HG03135 (cell line): Measurements from ENCODE around the gene CEBPZ.

ENCODE experiments used
- ATAC-seq: cut with Tn5 transposase; IDR thresholded peaks from one replicate; pipeline ENCODE4 v1.9.1; 2021; ENCODE audit warnings: mild to moderate bottlenecking, moderate library complexity; ENCODE audit not compliant: unreplicated experiment

The CEBPZ gene

DNA sequence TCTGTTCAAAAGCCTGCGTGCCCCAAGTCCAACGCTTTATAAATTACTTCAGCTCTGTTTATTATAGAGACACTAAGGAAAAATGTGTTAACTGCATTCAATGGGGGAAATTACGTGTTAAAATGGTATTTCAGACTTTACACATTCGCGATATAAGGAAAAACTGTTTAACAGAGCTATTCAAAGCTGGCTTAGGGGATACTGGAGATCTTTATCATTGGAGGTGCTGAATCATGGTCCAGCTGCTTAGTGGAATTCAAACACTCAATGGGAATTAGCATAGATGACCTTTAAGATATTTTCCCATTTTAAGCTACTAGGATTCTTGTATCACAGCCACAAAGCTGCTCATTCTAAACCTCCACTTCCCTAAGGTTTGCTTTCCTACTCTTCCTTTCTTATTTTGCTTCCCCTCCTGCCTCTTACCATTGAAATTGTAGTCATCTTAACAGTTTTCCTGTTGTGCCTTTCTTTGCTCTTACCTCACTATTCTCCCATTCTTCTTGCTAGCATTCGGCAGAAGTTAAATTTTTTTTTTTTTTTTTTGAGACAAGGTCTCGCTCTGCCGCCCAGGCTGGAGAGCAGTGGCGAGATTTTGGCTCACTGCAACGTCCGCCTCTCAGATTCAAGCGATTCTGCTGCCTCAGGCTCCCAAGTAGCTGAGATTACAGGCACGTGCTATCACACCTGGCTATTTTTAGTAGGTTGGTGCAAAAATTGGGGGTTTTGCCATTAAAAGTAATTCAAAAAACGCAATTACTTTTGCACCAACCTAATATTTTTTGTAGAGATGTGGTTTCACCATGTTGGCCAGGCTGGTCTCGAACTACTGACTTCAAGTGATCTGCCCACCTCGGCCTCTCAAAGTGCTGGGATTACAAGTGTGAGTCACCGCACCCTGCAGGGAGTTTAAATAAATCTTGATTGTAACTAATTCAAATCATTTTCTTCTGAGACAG is 49.4 kb downstream of the CEBPZ start:
- no peak for ATAC-seq

DNA sequence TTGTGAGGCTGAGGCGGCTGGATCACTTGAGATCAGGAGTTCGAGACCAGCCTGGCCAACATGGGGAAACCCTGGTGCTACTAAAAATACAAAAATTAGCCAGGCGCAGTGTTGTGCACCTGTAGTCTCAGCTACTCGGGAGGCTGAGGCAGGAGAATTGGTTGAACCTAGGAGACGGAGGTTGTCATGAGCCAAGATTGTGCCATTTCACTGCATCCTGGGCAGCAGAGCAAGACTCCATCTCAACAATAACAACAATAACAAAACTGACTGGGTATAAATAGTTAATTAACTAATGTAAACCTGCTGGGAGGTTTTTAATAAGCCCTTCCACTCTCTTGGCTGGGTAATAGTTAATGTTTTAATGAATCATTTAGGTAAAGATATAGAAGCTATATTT is 50.8 kb downstream of the CEBPZ start:
- no peak for ATAC-seq

DNA sequence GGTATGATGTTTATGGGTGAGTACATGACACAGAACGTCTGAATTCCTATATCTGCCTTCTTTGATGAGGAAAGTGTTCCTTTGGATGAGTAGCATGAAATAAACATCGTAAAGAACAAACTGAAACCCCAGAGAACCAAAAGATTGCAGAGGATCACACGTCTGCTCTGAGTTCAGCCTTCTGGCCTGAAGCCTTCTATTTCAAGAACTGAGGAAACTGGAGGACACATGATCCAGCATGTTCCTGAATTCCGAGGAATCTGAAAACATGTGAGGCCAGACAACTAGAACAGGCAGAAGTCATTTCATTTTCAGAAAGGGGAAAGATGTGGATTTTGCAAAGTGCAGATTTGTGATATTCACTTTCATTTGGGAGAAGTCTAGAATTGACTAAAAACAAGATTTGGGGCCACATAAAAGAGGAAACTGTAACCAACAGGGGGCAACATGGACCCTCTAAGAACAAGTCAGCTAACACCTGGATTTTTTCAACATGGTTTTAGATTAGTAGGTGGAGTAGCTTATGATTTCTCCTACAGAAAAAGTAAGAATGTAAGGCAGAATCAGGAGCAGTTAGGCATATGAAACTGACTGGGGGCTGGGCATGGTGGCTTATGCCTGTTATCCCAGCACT is 51.3 kb downstream of the CEBPZ start:
- no peak for ATAC-seq

DNA sequence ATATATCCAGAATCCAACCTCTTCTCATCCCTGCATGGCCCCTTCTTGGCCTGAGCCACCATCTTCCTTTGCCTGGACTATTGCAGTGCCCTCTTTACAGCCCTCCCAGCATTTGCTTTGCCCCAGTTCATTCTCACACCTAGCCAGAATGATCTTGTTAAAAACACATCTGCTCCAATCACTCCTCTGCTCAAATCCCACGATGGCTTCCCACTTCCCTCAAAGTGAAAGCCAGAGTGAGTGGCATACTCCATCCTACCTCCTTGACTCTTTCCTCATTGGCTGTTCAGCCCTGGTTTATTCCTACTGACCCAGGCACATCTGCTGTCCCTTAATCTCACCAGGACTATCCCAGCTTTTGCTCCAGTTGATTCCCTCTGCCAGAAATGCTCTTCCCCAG is 57.7 kb downstream of the CEBPZ start:
- no peak for ATAC-seq

DNA sequence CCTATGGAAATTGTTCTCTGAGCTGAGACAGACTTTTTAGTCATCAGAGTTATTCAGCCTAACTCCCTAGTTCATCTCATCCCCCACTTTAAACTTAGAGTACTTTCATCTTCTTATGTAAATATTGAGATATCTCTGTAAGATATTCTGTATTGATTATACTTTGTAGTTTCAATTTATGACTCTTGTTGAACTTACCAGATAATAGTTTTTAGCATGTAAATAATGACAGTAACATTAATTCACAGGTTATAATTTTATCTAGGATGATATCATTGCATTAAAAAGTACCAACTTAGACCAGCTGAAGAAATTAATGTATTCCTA is 59.8 kb downstream of the CEBPZ start:
- ATAC-seq: no peak

DNA sequence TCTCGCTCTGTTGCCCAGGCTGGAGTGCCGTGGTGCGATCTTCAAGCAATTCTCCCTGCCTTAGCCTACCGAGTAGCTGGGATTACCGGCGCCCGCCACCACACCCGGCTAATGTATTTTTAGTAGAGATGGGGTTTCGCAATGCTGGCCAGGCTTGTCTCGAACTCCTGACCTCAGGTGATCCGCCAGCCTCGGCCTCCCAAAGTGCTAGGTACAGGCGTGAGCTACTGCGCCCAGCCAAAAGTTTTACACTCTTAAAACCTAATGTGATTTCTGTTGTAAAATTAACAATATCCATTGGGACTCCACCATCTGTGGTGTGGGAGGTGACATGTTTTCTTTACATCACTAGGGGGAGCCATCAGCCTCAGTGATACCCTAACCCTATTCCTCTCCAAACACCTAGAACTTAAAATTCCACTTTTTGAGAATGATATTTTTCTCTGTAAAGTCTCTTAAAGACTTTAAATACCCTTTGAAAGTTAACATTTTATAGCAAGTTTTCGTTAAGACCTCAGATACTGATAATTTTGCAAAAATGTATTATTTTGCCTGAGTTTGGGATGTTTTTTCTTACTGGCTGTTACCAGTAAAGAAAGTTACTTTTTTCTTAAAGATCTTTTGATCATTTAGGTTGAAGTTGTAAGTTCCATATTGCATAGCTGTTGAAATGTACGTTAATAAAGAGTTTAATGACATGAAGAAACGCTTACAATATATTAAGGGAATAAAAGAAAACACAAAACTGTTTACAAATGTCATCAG is 63.0 kb downstream of the CEBPZ start:
- ATAC-seq: no peak

DNA sequence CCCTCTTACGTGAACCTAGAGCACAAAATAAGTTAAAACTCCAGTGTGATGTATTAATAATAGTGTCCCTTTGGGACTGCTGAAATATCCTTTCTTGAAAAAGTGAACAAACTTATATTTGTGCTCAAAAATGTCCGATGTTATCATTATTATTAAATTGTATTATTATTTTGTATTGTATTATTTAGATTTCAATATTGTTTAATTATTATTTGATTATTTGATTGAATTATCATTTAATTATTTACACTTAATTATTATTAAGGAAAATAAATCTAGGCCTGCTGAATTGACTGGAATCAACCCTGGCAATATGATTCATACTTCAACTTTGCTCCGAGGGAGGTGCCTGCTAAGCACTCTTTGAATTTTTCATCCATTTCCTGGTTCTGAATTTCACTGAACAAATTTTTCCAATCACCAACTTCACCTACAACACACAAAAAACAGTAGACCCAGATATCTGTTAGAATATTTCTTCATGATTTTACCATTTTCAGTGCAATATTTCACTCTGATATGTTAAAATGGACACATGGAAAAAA is 63.7 kb downstream of the CEBPZ start:
- no peak for ATAC-seq

DNA sequence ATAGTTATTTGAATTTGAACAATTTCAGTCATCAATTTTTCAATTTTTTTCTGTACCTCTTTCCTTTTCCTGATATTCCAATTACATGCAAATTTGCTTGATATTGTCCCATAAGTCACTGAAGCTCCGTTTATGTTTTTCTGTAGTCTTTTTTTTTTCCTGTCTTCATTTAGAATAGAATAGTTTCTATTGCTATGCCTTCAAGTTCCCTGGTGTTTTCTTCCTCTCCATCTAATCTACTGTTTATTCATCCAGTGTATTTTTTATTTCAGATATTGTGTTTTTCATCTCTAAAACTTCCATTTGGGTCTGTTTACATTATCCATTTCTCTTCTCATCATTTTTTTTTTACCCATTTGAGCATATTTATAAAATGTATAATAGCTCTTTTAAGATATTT is 66.6 kb downstream of the CEBPZ start:
- no peak for ATAC-seq

DNA sequence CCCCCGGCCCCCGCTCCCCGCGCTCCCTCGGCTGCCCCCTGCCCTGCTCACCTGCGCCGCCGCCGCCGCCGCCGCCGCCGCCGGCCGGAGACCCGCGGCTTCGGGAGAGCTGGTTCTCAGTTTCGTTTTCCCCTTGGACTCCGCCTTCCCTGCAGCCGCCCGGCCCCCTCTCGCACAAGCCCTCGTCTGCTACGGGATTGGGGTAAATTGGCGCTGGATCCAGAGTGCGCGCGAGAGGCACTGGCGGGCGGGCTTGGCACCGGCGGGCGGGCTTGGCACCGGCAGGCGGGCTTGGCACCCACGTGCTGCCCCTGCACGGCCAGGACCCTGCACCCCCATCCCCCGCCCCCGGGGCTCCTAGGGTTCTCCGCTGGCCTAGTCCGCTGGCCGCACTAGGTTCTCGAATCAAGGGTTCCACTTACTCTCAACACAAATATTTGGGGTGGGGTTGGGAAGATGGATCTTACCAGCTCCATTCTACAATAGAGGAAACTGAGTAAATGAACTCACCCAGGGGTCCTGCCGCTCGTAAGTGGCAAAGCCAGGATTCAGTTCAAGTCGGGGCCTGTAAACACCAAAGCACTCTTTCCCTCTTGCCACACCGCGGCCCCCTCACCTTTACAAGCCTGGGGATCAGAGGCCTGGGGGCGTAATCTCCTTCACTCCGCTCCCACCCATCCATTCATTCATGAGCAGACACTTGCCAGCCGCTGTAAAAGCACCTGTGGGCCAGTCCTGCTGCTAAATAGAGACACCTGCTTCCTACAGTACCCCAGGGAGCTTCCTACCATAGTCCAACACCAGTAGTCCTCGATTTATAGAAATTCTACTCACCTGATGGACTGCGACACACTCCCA is 74.3 kb downstream of the CEBPZ start, which contains the start of gene EIF2AK2:
Gene EIF2AK2 (minus strand): TSS at position 124 of the 858 bp plus-strand sequence. CDS start 9,174 bp downstream, outside the sequence.
- ATAC-seq: peak; percentile 94

DNA sequence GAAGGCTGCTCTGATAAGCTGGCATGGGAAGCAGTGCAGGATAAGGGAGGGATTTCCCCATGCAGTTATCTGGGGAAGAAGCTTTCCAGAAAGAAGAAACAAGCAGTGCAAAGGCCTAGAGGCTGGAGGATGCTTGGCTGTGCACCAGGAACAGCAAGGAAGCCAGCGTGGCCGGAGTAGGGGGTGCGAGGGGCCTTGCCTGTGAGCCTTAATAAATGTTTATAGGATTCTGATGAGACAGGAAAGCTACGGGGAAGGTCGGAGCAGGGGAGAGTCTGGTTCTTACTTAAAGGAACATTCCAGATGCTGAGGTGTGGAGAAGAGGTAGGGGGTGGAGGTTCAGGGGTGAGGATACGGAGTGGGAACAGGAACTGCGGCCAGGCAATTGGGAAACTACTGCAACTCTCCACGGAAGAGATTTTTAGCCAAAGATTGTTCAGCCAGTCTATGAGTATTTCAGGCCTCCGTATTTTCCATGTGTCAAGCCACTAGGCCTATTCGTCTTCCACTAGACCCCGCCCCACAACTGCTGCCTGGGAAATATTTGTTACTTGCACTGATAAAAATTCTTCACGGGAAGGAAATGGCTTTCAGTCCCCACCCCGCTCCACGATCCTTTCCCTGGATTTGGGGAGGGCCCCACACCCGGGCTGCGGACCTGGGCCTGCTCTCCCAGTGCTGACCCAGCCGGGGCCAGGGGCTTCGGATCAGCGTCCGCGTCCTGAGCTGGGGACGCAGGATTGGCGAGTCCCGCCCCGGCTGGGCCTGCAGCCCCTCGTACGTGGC is 75.1 kb downstream of the CEBPZ start:
- ATAC-seq: peak; percentile 18

DNA sequence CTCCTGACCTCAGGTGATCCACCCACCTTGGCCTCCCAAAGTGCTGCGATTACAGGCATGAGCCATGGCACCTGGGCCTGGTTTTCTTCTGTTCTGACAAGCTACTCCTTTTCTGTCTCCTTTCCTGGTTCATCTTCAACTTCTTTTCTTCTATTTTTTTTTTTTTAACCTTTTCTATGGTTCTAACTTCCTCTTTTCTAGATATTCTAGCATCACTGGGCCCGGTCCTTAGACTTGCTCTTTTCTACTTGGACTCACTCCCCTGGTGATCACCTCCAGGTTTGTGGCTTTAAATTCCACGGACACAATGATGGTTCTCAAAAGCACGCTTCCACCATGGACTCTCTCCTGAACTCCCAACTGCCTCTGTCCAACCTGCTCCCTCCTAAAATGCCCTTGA is 76.6 kb downstream of the CEBPZ start:
- ATAC-seq: no peak

DNA sequence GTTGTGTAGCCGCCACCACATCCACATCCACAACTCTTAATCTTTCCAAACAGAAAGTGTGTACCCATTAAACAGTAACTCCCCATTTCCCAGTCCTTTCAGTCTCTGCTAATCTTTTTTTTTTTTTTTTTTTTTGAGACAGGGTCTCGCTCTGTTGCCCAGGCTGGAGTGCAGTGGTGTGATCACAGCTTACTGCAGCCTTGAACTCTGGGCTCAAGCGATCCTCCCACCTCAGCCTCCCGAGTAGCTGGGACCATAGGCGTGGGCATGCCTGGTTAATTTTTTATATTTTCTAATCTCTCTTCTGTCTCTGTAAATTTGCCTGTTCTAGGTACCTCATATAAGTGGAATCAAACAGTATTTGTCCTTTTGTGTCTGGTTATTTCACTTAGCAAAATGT is 78.2 kb downstream of the CEBPZ start:
- ATAC-seq: no peak
